Endothelial cell of umbilical vein (primary cell): ENCODE measurements around the gene ANKS1B.

Experiments
- POLR2A ChIP-seq: IDR thresholded peaks from 2 replicates; pipeline ENCODE4 v1.6.1; 2012; ENCODE audit warnings: low read depth, mild to moderate bottlenecking, control low read depth, low read length
- TF ChIP-seq, protein P1 (sequence below), 2 donors: IDR thresholded peaks; 1 replicate in 1 of 2; 2 replicates in 1 of 2; pipeline ENCODE4 v1.5.1; 2011; ENCODE audit warnings: low read length in 2 of 2, mild to moderate bottlenecking in 2 of 2, moderate library complexity in 2 of 2, control low read depth in 1 of 2, inconsistent platforms in 1 of 2, low read depth in 1 of 2; ENCODE audit not compliant: insufficient read depth in 1 of 2; ENCODE audit errors: extremely low read depth in 1 of 2

GRCh38 chr12:98696036-98696646 lies 1288.6 kb downstream of the ANKS1B start:
- TF ChIP-seq, protein P1, sequence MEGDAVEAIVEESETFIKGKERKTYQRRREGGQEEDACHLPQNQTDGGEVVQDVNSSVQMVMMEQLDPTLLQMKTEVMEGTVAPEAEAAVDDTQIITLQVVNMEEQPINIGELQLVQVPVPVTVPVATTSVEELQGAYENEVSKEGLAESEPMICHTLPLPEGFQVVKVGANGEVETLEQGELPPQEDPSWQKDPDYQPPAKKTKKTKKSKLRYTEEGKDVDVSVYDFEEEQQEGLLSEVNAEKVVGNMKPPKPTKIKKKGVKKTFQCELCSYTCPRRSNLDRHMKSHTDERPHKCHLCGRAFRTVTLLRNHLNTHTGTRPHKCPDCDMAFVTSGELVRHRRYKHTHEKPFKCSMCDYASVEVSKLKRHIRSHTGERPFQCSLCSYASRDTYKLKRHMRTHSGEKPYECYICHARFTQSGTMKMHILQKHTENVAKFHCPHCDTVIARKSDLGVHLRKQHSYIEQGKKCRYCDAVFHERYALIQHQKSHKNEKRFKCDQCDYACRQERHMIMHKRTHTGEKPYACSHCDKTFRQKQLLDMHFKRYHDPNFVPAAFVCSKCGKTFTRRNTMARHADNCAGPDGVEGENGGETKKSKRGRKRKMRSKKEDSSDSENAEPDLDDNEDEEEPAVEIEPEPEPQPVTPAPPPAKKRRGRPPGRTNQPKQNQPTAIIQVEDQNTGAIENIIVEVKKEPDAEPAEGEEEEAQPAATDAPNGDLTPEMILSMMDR (IDR thresholded peaks at IDR 0.05; ENCODE audit: extremely low read depth in 1 of 2, insufficient read depth in 1 of 2, low read depth in 1 of 2, low read length in 2 of 2) = no peak
- TF ChIP-seq POLR2A = no peak
